Measurements from ENCODE around the gene MRPL27. TPM values are rescaled to one million over a fixed set of nuclear protein-coding genes. Genes with fewer than 3 reads are reported as not detected.

The MRPL27 gene
- total RNA-seq, 2 experiments from 2014 or later = 13.7 to 14.8 TPM

DNA sequence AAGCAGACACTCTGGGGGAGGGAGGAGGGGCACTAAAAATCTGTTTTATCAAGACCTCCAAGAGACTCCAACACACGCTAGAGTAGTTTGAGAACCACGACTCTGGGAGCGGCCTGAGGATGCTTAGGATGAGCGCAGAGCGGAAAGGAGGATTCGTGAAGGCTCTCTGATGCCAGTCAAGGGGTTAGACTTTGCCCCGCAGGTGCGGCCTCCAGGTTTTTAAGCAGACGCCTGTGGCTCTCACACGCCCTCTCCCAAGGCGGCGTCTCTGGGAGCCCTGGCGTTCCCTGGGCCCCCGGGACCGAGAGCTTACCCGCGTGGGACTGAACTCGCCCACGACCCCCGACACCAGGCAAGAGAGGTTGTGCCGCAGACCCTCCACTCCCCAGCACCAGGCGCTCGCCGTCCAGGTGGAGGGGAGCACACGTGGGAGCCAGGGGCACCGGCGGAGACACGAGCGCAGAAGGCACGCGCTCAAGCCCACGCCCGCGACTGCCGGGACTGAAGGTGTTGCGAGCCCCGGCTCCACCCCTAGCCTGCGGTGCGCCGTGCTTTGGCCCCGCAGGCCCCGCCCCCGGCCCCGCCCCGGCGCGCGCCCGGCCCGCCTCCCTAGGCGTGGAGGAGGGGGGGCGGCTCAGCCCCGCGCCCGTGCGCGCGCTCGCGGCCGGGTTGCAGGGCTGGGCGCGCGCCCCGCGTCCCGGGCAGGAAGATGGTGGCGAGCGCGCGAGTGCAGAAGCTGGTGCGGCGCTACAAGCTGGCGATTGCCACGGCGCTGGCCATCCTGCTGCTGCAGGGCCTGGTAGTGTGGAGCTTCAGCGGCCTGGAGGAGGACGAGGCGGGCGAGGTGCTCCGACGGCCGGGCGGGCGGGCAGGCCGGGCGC, 27.3 kb downstream of the MRPL27 start, which contains the start of gene XYLT2:
Gene XYLT2 (plus strand): TSS at position 695 of the 881 bp plus-strand sequence. CDS start 15 bp downstream, at position 710.
- H3K4me3 Mint-ChIP-seq = peak within 1 kb of the TSS; percentile 95
- Histone ChIP-seq H3K36me3 (ENCODE audit: insufficient read depth, low read length) (no peaks in the 10 kb centered on the region), H3K9me3 (ENCODE audit: control insufficient read depth in 1 of 2, insufficient read depth in 1 of 2, low read length in 2 of 2) (no peaks in the 10 kb centered on the region), H3K27me3 (ENCODE audit: control insufficient read depth in 1 of 2, insufficient read depth in 2 of 2, low read length in 2 of 2) (no peaks in the 10 kb centered on the region), H3K27ac (ENCODE audit: low read depth in 1 of 2, low read length in 2 of 2) (peak within 1 kb of the TSS; percentile 53 to 65), H3K4me3 (ENCODE audit: low read length) (peak within 1 kb of the TSS; percentile 85), H3K4me1 (ENCODE audit: insufficient read depth, low read length) (peaks cover 28% of the 10 kb centered on the region)
- no peaks in the 10 kb centered on the region for H3K9me3 Mint-ChIP-seq
- intact Hi-C loops (cut with DNase I, micrococcal nuclease) = loop anchor here in 1 of 2 experiments (1.0 to 2.0 kb wide), 2 partner anchors 27 to 51 kb away; partner anchors contain the start of gene LRRC59
- CTCF ChIA-PET = interaction anchor here (0.7 to 2.8 kb wide), 5 partner anchors 16 to 133 kb away, joined by 3 to 12 read pairs (median 3); partner anchors contain the start of genes LRRC59 and RSAD1
- peak; percentile 92 for ATAC-seq (ENCODE audit: poor library complexity)
- POLR2A ChIA-PET = interaction anchor here (0.8 to 4.1 kb wide), 8 partner anchors 10 to 520 kb away, joined by 3 to 33 read pairs (median 6); partner anchors contain the start of genes ACSF2, EME1, LRRC59 and MRPL27
- DNase-seq = peak; percentile 77 to 97 (median 92)
- peak within 1 kb of the TSS; percentile 76 for H3K27ac Mint-ChIP-seq
- no peaks in the 10 kb centered on the region for H3K27me3 Mint-ChIP-seq
- H3K4me1 Mint-ChIP-seq (ENCODE audit: low read depth) = peaks cover 34% of the 10 kb centered on the region
- TF ChIP-seq, protein P1, sequence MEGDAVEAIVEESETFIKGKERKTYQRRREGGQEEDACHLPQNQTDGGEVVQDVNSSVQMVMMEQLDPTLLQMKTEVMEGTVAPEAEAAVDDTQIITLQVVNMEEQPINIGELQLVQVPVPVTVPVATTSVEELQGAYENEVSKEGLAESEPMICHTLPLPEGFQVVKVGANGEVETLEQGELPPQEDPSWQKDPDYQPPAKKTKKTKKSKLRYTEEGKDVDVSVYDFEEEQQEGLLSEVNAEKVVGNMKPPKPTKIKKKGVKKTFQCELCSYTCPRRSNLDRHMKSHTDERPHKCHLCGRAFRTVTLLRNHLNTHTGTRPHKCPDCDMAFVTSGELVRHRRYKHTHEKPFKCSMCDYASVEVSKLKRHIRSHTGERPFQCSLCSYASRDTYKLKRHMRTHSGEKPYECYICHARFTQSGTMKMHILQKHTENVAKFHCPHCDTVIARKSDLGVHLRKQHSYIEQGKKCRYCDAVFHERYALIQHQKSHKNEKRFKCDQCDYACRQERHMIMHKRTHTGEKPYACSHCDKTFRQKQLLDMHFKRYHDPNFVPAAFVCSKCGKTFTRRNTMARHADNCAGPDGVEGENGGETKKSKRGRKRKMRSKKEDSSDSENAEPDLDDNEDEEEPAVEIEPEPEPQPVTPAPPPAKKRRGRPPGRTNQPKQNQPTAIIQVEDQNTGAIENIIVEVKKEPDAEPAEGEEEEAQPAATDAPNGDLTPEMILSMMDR (IDR thresholded peaks at IDR 0.05) = no peak
- H3K36me3 Mint-ChIP-seq (ENCODE audit: low read depth) = peaks cover under 1% of the 10 kb centered on the region

GRCh38 chr17:50344731-50345365, 28.1 kb downstream of the MRPL27 start:
- ChIA-PET POLR2A (interaction anchor here (2.0 to 4.1 kb wide), 3 partner anchors 18 to 521 kb away, joined by 7 to 33 read pairs (median 21); partner anchors contain the start of genes LRRC59 and TOB1), CTCF (interaction anchor here (1.2 to 2.8 kb wide), 4 partner anchors 17 to 134 kb away, joined by 3 to 12 read pairs (median 3); partner anchors contain the start of genes LRRC59 and RSAD1)
- Histone ChIP-seq H3K4me1 (ENCODE audit: insufficient read depth, low read length) (peaks cover 28% of the 10 kb centered on the region), H3K36me3 (ENCODE audit: insufficient read depth, low read length) (no peaks in the 10 kb centered on the region), H3K9me3 (ENCODE audit: control insufficient read depth in 1 of 2, insufficient read depth in 1 of 2, low read length in 2 of 2) (no peaks in the 10 kb centered on the region), H3K27ac (ENCODE audit: low read depth in 1 of 2, low read length in 2 of 2) (no peak overlapping the region), H3K27me3 (ENCODE audit: control insufficient read depth in 1 of 2, insufficient read depth in 2 of 2, low read length in 2 of 2) (no peaks in the 10 kb centered on the region), H3K4me3 (ENCODE audit: low read length) (no peak overlapping the region)
- no peaks in the 10 kb centered on the region for H3K27me3 Mint-ChIP-seq
- no peaks in the 10 kb centered on the region for H3K9me3 Mint-ChIP-seq
- TF ChIP-seq, protein P1 (IDR thresholded peaks at IDR 0.05) = no peak
- intact Hi-C loops (cut with DNase I, micrococcal nuclease) = no loop called here
- DNase-seq (peak in 2 of 14 experiments; percentile 18 to 43), ATAC-seq (ENCODE audit: poor library complexity) (no peak)
- H3K4me1 Mint-ChIP-seq (ENCODE audit: low read depth) = peaks cover 31% of the 10 kb centered on the region
- H3K4me3 Mint-ChIP-seq = peak overlapping the region; percentile 80
- peak overlapping the region; percentile 76 for H3K27ac Mint-ChIP-seq
- no peaks in the 10 kb centered on the region for H3K36me3 Mint-ChIP-seq (ENCODE audit: low read depth)

DNA sequence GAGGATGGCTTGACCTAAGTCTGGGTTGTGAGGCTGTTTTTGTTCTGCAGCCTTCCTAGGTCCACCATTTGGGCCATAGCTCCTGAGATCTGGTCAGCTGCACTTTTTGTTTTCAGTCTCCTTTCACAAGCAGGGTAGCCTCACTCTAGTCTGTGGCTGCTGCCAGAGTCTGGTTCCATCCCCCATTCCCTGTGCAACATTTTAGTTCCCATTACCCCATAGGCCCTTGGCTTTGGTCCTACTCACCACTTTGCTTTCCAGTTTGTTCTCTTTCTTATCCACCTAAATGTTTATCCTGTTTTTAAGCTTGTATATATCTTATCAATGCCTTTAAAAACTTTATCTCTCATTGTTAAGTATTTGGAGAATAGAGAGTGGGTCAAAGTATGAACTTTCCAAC, 33.6 kb downstream of the MRPL27 start:
- no peaks in the 10 kb centered on the region for H3K36me3 Mint-ChIP-seq (ENCODE audit: low read depth)
- ATAC-seq (ENCODE audit: poor library complexity) (no peak), DNase-seq (no peak)
- TF ChIP-seq, protein P1 (IDR thresholded peaks at IDR 0.05) = no peak
- Histone ChIP-seq H3K27ac (ENCODE audit: low read depth in 1 of 2, low read length in 2 of 2) (no peak overlapping the region), H3K4me1 (ENCODE audit: insufficient read depth, low read length) (no peaks in the 10 kb centered on the region), H3K36me3 (ENCODE audit: insufficient read depth, low read length) (no peaks in the 10 kb centered on the region), H3K9me3 (ENCODE audit: control insufficient read depth in 1 of 2, insufficient read depth in 1 of 2, low read length in 2 of 2) (no peaks in the 10 kb centered on the region), H3K27me3 (ENCODE audit: control insufficient read depth in 1 of 2, insufficient read depth in 2 of 2, low read length in 2 of 2) (no peaks in the 10 kb centered on the region), H3K4me3 (ENCODE audit: low read length) (no peak overlapping the region)
- no peak overlapping the region for H3K4me3 Mint-ChIP-seq
- peaks cover 5% of the 10 kb centered on the region for H3K9me3 Mint-ChIP-seq
- H3K27ac Mint-ChIP-seq = no peak overlapping the region
- intact Hi-C loops (cut with DNase I, micrococcal nuclease) = no loop called here
- POLR2A ChIA-PET = no interaction called here
- CTCF ChIA-PET = no interaction called here
- H3K4me1 Mint-ChIP-seq (ENCODE audit: low read depth) = no peaks in the 10 kb centered on the region
- peaks cover 9% of the 10 kb centered on the region for H3K27me3 Mint-ChIP-seq
